HEK293 (cell line): ENCODE measurements around the gene HP1BP3.

Source experiments
- CTCF ChIP-seq: fragments of 450-650 bp; formaldehyde crosslinking; IDR thresholded peaks from 2 replicates; pipeline ENCODE4 v1.5.1; 2016; ENCODE audit warnings: missing biosample characterization, missing genetic modification characterization
- KLF10 ChIP-seq: fragments of 450-650 bp; IDR thresholded peaks from 2 replicates; pipeline ENCODE4 v1.5.1; 2018; ENCODE audit warnings: missing biosample characterization, mild to moderate bottlenecking, missing genetic modification characterization
- PRDM10 ChIP-seq: fragments of 450-650 bp; formaldehyde crosslinking; IDR thresholded peaks from 2 replicates; pipeline ENCODE4 v1.5.1; 2016; ENCODE audit warnings: missing biosample characterization, missing genetic modification characterization
- REPIN1 ChIP-seq: fragments of 450-650 bp; formaldehyde crosslinking; IDR thresholded peaks from 2 replicates; pipeline ENCODE4 v1.5.1; 2017; ENCODE audit warnings: missing biosample characterization, missing genetic modification characterization, low read depth
- TCF7L2 ChIP-seq: IDR thresholded peaks from 2 replicates; pipeline ENCODE4 v1.6.1; 2011; ENCODE audit warnings: low read depth, mild to moderate bottlenecking, inconsistent platforms, low read length, moderate library complexity, borderline replicate concordance
- WT1 ChIP-seq: fragments of 450-650 bp; formaldehyde crosslinking; IDR thresholded peaks from 2 replicates; pipeline ENCODE4 v1.5.1; 2016; ENCODE audit warnings: missing biosample characterization, missing genetic modification characterization
- ZBTB11 ChIP-seq: fragments of 450-650 bp; formaldehyde crosslinking; conservative IDR thresholded peaks from 2 replicates; pipeline ENCODE4 v1.5.1; 2016; ENCODE audit warnings: low read depth, missing biosample characterization, missing genetic modification characterization
- ZBTB7A ChIP-seq: fragments of 450-650 bp; formaldehyde crosslinking; IDR thresholded peaks from 2 replicates; pipeline ENCODE4 v1.5.1; 2016; ENCODE audit warnings: low read depth, missing biosample characterization, missing genetic modification characterization
- ZBTB8A ChIP-seq: fragments of 450-650 bp; formaldehyde crosslinking; IDR thresholded peaks from 2 replicates; pipeline ENCODE4 v1.5.1; 2016; ENCODE audit warnings: missing biosample characterization, missing genetic modification characterization
- ZNF274 ChIP-seq, 2 experiments: fragments of 200-500 bp in 1 of 2; fragments of 450-650 bp in 1 of 2; sonication (Bioruptor generic) in 1 of 2; formaldehyde crosslinking in 1 of 2; IDR thresholded peaks; 2 replicates each; pipeline versions ENCODE4 v1.5.1 to v1.6.1; 2014 to 2016; ENCODE audit warnings: borderline replicate concordance in 1 of 2, inconsistent platforms in 1 of 2, low read length in 1 of 2, missing biosample characterization in 1 of 2, missing genetic modification characterization in 1 of 2
- ZNF670 ChIP-seq: fragments of 450-650 bp; formaldehyde crosslinking; IDR thresholded peaks from 2 replicates; pipeline ENCODE4 v1.5.1; 2016; ENCODE audit warnings: missing biosample characterization, missing genetic modification characterization, low read depth
- TF ChIP-seq, protein P1 (sequence below): fragments of 450-650 bp; formaldehyde crosslinking; IDR thresholded peaks from 2 replicates; pipeline ENCODE4 v1.5.1; 2017; ENCODE audit warnings: missing biosample characterization, missing genetic modification characterization
- TF ChIP-seq, protein P2 (sequence below): fragments of 450-650 bp; formaldehyde crosslinking; IDR thresholded peaks from 2 replicates; pipeline ENCODE4 v1.5.1; 2016; ENCODE audit warnings: missing biosample characterization, missing genetic modification characterization
- TF ChIP-seq, protein P3 (sequence below): fragments of 450-650 bp; formaldehyde crosslinking; IDR thresholded peaks from 2 replicates; pipeline ENCODE4 v1.5.1; 2017; ENCODE audit warnings: missing biosample characterization, missing genetic modification characterization

- TF ChIP-seq, protein P1, sequence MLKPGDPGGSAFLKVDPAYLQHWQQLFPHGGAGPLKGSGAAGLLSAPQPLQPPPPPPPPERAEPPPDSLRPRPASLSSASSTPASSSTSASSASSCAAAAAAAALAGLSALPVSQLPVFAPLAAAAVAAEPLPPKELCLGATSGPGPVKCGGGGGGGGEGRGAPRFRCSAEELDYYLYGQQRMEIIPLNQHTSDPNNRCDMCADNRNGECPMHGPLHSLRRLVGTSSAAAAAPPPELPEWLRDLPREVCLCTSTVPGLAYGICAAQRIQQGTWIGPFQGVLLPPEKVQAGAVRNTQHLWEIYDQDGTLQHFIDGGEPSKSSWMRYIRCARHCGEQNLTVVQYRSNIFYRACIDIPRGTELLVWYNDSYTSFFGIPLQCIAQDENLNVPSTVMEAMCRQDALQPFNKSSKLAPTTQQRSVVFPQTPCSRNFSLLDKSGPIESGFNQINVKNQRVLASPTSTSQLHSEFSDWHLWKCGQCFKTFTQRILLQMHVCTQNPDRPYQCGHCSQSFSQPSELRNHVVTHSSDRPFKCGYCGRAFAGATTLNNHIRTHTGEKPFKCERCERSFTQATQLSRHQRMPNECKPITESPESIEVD = no peak
- no peak for TF ChIP-seq PRDM10
- no peak for TF ChIP-seq CTCF (tag by site-specific recombination)
- no peak for TF ChIP-seq ZNF274 (IDR thresholded peaks at IDR 0.05; ENCODE audit: low read length)
- no peak for TF ChIP-seq ZNF274 (tag by site-specific recombination; IDR thresholded peaks at IDR 0.05; ENCODE audit: borderline replicate concordance)
- no peak for TF ChIP-seq REPIN1 (tag by site-specific recombination)
- no peak for TF ChIP-seq WT1 (tag by site-specific recombination)
- TF ChIP-seq, protein P2, sequence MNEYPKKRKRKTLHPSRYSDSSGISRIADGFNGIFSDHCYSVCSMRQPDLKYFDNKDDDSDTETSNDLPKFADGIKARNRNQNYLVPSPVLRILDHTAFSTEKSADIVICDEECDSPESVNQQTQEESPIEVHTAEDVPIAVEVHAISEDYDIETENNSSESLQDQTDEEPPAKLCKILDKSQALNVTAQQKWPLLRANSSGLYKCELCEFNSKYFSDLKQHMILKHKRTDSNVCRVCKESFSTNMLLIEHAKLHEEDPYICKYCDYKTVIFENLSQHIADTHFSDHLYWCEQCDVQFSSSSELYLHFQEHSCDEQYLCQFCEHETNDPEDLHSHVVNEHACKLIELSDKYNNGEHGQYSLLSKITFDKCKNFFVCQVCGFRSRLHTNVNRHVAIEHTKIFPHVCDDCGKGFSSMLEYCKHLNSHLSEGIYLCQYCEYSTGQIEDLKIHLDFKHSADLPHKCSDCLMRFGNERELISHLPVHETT (tag by site-specific recombination) = no peak
- no peak for TF ChIP-seq KLF10 (tag by site-specific recombination)
- no peak for TF ChIP-seq ZBTB11 (tag by site-specific recombination)
- no peak for TF ChIP-seq ZNF670 (tag by site-specific recombination)
- TF ChIP-seq, protein P3, sequence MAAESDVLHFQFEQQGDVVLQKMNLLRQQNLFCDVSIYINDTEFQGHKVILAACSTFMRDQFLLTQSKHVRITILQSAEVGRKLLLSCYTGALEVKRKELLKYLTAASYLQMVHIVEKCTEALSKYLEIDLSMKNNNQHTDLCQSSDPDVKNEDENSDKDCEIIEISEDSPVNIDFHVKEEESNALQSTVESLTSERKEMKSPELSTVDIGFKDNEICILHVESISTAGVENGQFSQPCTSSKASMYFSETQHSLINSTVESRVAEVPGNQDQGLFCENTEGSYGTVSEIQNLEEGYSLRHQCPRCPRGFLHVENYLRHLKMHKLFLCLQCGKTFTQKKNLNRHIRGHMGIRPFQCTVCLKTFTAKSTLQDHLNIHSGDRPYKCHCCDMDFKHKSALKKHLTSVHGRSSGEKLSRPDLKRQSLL (tag by site-specific recombination) = no peak
- no peak for TF ChIP-seq ZBTB7A (tag by site-specific recombination)
- TF ChIP-seq TCF7L2 = no peak
- TF ChIP-seq ZBTB8A (tag by site-specific recombination) = no peak
Observed at GRCh38 chr1:20729155-20729931, 57.8 kb downstream of the HP1BP3 start.
